DND-41 (cell line): ENCODE data around the gene OR2H2.

Experiments
- EZH2 ChIP-seq: IDR thresholded peaks from 3 replicates; pipeline ENCODE4 v1.6.1; 2012; ENCODE audit warnings: borderline replicate concordance, low read depth, mild to moderate bottlenecking, moderate library complexity, low read length, inconsistent platforms; ENCODE audit not compliant: severe bottlenecking
- TF ChIP-seq, protein P1 (sequence below): IDR thresholded peaks from 2 replicates; pipeline ENCODE4 v1.5.1; 2012; ENCODE audit warnings: borderline replicate concordance, low read length, moderate library complexity, mild to moderate bottlenecking; ENCODE audit not compliant: poor library complexity, severe bottlenecking; ENCODE audit errors: extremely low read depth

DNA sequence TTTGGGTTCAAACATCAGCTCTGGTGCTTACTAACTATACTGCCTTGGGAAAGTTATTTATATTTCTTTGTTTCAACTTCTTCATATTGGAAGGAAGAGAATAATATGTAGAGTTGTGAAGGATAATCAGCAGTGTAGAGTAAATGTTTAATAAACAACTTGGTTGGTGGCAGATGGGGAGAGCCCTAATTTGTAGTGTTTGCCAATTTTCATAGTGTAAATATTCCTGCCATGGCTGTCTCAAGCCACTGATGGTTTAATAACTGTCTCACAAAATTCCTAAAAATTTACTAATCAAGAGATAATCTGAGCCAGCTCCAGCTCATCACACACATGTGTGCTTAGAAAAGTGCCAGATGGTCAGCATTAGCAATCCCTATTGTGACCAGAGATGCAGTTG, at the start of gene OR2H2:
- no peak for TF ChIP-seq EZH2
- TF ChIP-seq, protein P1, sequence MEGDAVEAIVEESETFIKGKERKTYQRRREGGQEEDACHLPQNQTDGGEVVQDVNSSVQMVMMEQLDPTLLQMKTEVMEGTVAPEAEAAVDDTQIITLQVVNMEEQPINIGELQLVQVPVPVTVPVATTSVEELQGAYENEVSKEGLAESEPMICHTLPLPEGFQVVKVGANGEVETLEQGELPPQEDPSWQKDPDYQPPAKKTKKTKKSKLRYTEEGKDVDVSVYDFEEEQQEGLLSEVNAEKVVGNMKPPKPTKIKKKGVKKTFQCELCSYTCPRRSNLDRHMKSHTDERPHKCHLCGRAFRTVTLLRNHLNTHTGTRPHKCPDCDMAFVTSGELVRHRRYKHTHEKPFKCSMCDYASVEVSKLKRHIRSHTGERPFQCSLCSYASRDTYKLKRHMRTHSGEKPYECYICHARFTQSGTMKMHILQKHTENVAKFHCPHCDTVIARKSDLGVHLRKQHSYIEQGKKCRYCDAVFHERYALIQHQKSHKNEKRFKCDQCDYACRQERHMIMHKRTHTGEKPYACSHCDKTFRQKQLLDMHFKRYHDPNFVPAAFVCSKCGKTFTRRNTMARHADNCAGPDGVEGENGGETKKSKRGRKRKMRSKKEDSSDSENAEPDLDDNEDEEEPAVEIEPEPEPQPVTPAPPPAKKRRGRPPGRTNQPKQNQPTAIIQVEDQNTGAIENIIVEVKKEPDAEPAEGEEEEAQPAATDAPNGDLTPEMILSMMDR = no peak
